Erythroblast (primary cell): ENCODE results near the gene PIANP.

Experiments
- GATA1 ChIP-seq: IDR thresholded peaks from 2 replicates; pipeline ENCODE4 v1.6.1; 2011; ENCODE audit warnings: low read depth, mild to moderate bottlenecking, control low read depth, low read length, moderate library complexity
- POLR2A ChIP-seq: IDR thresholded peaks from 2 replicates; pipeline ENCODE4 v1.6.1; 2011; ENCODE audit warnings: mild to moderate bottlenecking, low read length

GRCh38 chr12:6644257-6644596, 56.4 kb downstream of the PIANP start:
- no peak for TF ChIP-seq POLR2A
- no peak for TF ChIP-seq GATA1
